Endothelial cell of umbilical vein (primary cell): ENCODE data around the gene TEDC2. TPM values are rescaled to one million over a fixed set of nuclear protein-coding genes. Genes with fewer than 3 reads are reported as not detected.

Source experiments
- BruUV-seq: library from RNA; stranded (reverse); fragments of 400-500 nt; replicated peaks from 2 replicates; lab custom pipeline; 2021; lab: Mats Ljungman, UMichigan
- CTCF ChIA-PET: fragments of 300-600, 350-600 bp; sonication (Branson Sonifier 250); formaldehyde crosslinking; loops from one replicate; lab custom pipeline; 2021; ENCODE audit warnings: antibody characterized with exemption, inconsistent platforms; lab: Charles Lee
- POLR2A ChIA-PET: fragments of 300-600, 350-600 bp; sonication (Branson Sonifier 250); formaldehyde crosslinking; loops from one replicate; lab custom pipeline; 2021; ENCODE audit warnings: antibody characterized with exemption, inconsistent platforms; lab: Charles Lee
- DNase-seq: peaks from one replicate; pipeline ENCODE4 v3.0.0-alpha.2; 2011; ENCODE audit warnings: low read depth, low spot score
- FAIRE-seq: peaks from 2 replicates; lab custom pipeline; 2011; peaks lifted over from hg19 to GRCh38; lab: Jason Lieb, UNC
- H2AFZ ChIP-seq: 2 replicates; pipeline ENCODE4 v1.6.0; 2012; ENCODE audit warnings: low read depth, low read length, control low read depth, inconsistent platforms
- H3K27ac ChIP-seq: 2 replicates; pipeline ENCODE4 v1.5.1; 2011; ENCODE audit warnings: low read depth, mild to moderate bottlenecking, control low read depth, low read length, moderate library complexity; ENCODE audit not compliant: insufficient read depth
- H3K27me3 ChIP-seq, 2 experiments: 2 replicates each; pipeline versions ENCODE4 v1.6.0 to v1.6.1; 2011; ENCODE audit warnings: low read length in 2 of 2, mixed read lengths in 1 of 2; ENCODE audit not compliant: control insufficient read depth in 2 of 2, insufficient read depth in 2 of 2
- H3K36me3 ChIP-seq, 2 experiments: 2 replicates in 1 of 2; 3 replicates in 1 of 2; pipeline ENCODE4 v1.5.1; 2011; ENCODE audit warnings: low read length in 2 of 2, mild to moderate bottlenecking in 1 of 2, moderate library complexity in 1 of 2; ENCODE audit not compliant: control insufficient read depth in 2 of 2, insufficient read depth in 2 of 2; ENCODE audit errors: extremely low read depth in 1 of 2
- H3K4me1 ChIP-seq: 3 replicates; pipeline ENCODE4 v1.5.1; 2011; ENCODE audit warnings: mild to moderate bottlenecking, low read length; ENCODE audit not compliant: control insufficient read depth, insufficient read depth; ENCODE audit errors: extremely low read depth
- H3K4me2 ChIP-seq: 2 replicates; pipeline ENCODE4 v1.6.1; 2011; ENCODE audit warnings: low read length, control low read depth, mixed read lengths; ENCODE audit not compliant: insufficient read depth
- H3K4me3 ChIP-seq, 3 experiments: fragments of 200-600 bp in 1 of 3; sonication (generic), shearing (Covaris generic) in 1 of 3; replicated peaks in 1 of 3; 2 replicates each; pipeline ENCODE4 v1.5.1; 2011 to 2016; ENCODE audit warnings: control low read depth in 3 of 3, low read length in 3 of 3, mild to moderate bottlenecking in 2 of 3, inconsistent platforms in 1 of 3, low read depth in 1 of 3, moderate library complexity in 1 of 3; ENCODE audit not compliant: insufficient read depth in 1 of 3
- H3K79me2 ChIP-seq: 2 replicates; pipeline ENCODE4 v1.6.0; 2012; ENCODE audit warnings: low read length, inconsistent platforms; ENCODE audit not compliant: control insufficient read depth, insufficient read depth
- H3K9ac ChIP-seq: replicated peaks from 2 replicates; pipeline ENCODE3; 2011; ENCODE audit warnings: low read length, control low read depth; ENCODE audit not compliant: insufficient read depth; ENCODE audit errors: extremely low read depth
- H3K9me1 ChIP-seq: replicated peaks from 3 replicates; pipeline ENCODE4 v1.6.0; 2011; ENCODE audit warnings: mild to moderate bottlenecking, low read length; ENCODE audit not compliant: control insufficient read depth, insufficient read depth; ENCODE audit errors: extremely low read depth
- H3K9me3 ChIP-seq: replicated peaks from 2 replicates; pipeline ENCODE4 v1.5.1; 2012; ENCODE audit warnings: low read length, inconsistent platforms; ENCODE audit not compliant: control insufficient read depth, insufficient read depth
- H4K20me1 ChIP-seq: replicated peaks from 2 replicates; pipeline ENCODE3; 2011; ENCODE audit warnings: mild to moderate bottlenecking, low read length; ENCODE audit not compliant: control insufficient read depth, insufficient read depth; ENCODE audit errors: extremely low read depth
- CTCF ChIP-seq, 2 donors: IDR thresholded peaks; 1 replicate in 1 of 2; 2 replicates in 1 of 2; pipeline ENCODE4 v1.5.1; 2011; ENCODE audit warnings: low read length in 2 of 2, mild to moderate bottlenecking in 2 of 2, moderate library complexity in 2 of 2, control low read depth in 1 of 2, inconsistent platforms in 1 of 2, low read depth in 1 of 2; ENCODE audit not compliant: insufficient read depth in 1 of 2; ENCODE audit errors: extremely low read depth in 1 of 2
- EZH2 ChIP-seq: IDR thresholded peaks from 2 replicates; pipeline ENCODE4 v1.6.1; 2012; ENCODE audit warnings: borderline replicate concordance, low read depth, mild to moderate bottlenecking, moderate library complexity, low read length, inconsistent platforms; ENCODE audit not compliant: severe bottlenecking
- FOS ChIP-seq: IDR thresholded peaks from 2 replicates; pipeline ENCODE4 v1.6.1; 2011; ENCODE audit warnings: mild to moderate bottlenecking, low read length, moderate library complexity, borderline replicate concordance; ENCODE audit not compliant: insufficient read depth
- GATA2 ChIP-seq: IDR thresholded peaks from 2 replicates; pipeline ENCODE4 v1.7.0; 2011; ENCODE audit warnings: low read depth, mild to moderate bottlenecking, moderate library complexity, mixed read lengths, low read length; ENCODE audit not compliant: insufficient read length, insufficient read depth
- JUN ChIP-seq: IDR thresholded peaks from 2 replicates; pipeline ENCODE4 v1.6.1; 2011; ENCODE audit warnings: borderline replicate concordance, low read depth; ENCODE audit not compliant: insufficient read length, insufficient read depth
- MAX ChIP-seq: IDR thresholded peaks from 2 replicates; pipeline ENCODE4 v1.6.1; 2011; ENCODE audit not compliant: insufficient read depth, insufficient read length
- MYC ChIP-seq: IDR thresholded peaks from one replicate; pipeline ENCODE4 v1.6.1; 2011; ENCODE audit warnings: mild to moderate bottlenecking, low read depth, low read length
- POLR2A ChIP-seq: IDR thresholded peaks from 2 replicates; pipeline ENCODE4 v1.6.1; 2012; ENCODE audit warnings: low read depth, mild to moderate bottlenecking, control low read depth, low read length
- POLR2AphosphoS5 ChIP-seq: IDR thresholded peaks from 2 replicates; pipeline ENCODE4 v1.6.1; 2012; ENCODE audit warnings: low read depth, mild to moderate bottlenecking, control low read depth, low read length, moderate library complexity; ENCODE audit not compliant: insufficient read depth
- dilution Hi-C: fragments of 300-500 bp; cut with MboI; formaldehyde crosslinking; loops from one replicate; pipeline ENCODE4 v1.15.0; 2019; ENCODE audit warnings: low sequenced_read_pairs; ENCODE audit not compliant: extremely low pct_ligation_motif_present
- intact Hi-C: fragments of 100-400 bp; cut with micrococcal nuclease; formaldehyde crosslinking; loops from one replicate; pipeline ENCODE4 v1.10.0; 2022
- polyA plus RNA-seq, 4 experiments: library from polyadenylated mRNA; depleted of rRNA in 3 of 4; stranded (reverse) in 3 of 4; unstranded in 1 of 4; fragments of >200 nt; gene quantifications; 2 replicates each; pipeline versions ENCODE4 v1.2.1 to v1.2.3, GENCODE V29; 2011 to 2012; ENCODE audit warnings: missing spikeins in 1 of 4
- total RNA-seq: library from RNA; stranded (reverse); gene quantifications from 2 replicates; pipeline ENCODE4 v1.2.3, GENCODE V29; 2021

Gene TEDC2
- total and polyA plus RNA-seq, 2 donors (not counting 3 experiments of a cell fraction or from before 2014, with no cell fraction given): 7.6 to 12.7 TPM

GRCh38 chr16:2422123-2422867, 37.6 kb upstream of the TEDC2 start:
- H3K79me2 ChIP-seq: no peaks in the 10 kb centered on the region
- H3K27me3 ChIP-seq: peaks cover 4 to 5% of the 10 kb centered on the region in 2 experiments
- DNase-seq (no peak), FAIRE-seq (no peak)
- no peaks in the 10 kb centered on the region for H3K4me1 ChIP-seq
- H3K9me3 ChIP-seq: no peaks in the 10 kb centered on the region
- ChIA-PET CTCF (interaction anchor here (1.0 kb wide), 1 partner anchor 82 kb away, joined by 4 read pairs; the partner anchor contains the start of gene ABCA3), POLR2A (no interaction called here)
- no peak overlapping the region for H3K4me3 ChIP-seq
- H3K36me3 ChIP-seq: no peaks in the 10 kb centered on the region
- H3K27ac ChIP-seq: no peak overlapping the region
- no peaks in the 10 kb centered on the region for H4K20me1 ChIP-seq
- no peak overlapping the region for H3K4me2 ChIP-seq
- TF ChIP-seq EZH2 (no peak), JUN (no peak)
- no TSS peak for BruUV-seq
- intact Hi-C loops: loop anchor here (10.0 kb wide), 1 partner anchor 127 kb away; no protein-coding TSS in a partner anchor
- no peak overlapping the region for H3K9ac ChIP-seq
- no peak overlapping the region for H2AFZ ChIP-seq
- H3K9me1 ChIP-seq: no peaks in the 10 kb centered on the region
- dilution Hi-C loops: no loop called here

- DNase-seq: no peak
- Histone ChIP-seq H3K4me3 (no peak overlapping the region), H2AFZ (no peak overlapping the region), H3K36me3 (no peaks in the 10 kb centered on the region), H3K27me3 (peaks cover 4 to 5% of the 10 kb centered on the region in 2 experiments), H3K4me2 (no peak overlapping the region), H3K27ac (no peak overlapping the region), H4K20me1 (no peaks in the 10 kb centered on the region), H3K4me1 (peaks cover 6% of the 10 kb centered on the region), H3K9me3 (no peaks in the 10 kb centered on the region), H3K9ac (no peak overlapping the region), H3K79me2 (peaks cover under 1% of the 10 kb centered on the region), H3K9me1 (no peaks in the 10 kb centered on the region)
- intact Hi-C loops (loop anchor here (10.0 kb wide), 1 partner anchor 130 kb away; no protein-coding TSS in a partner anchor), dilution Hi-C loops (no loop called here)
- no TSS peak for BruUV-seq
- CTCF ChIA-PET: interaction anchor here (0.8 kb wide), 1 partner anchor 84 kb away, joined by 4 read pairs; the partner anchor contains the start of gene ABCA3
- TF ChIP-seq MYC: no peak
- no peak for TF ChIP-seq FOS
- no peak for TF ChIP-seq GATA2
- TF ChIP-seq JUN: no peak
- no peak for TF ChIP-seq EZH2
- TF ChIP-seq CTCF (IDR thresholded peaks at IDR 0.05; ENCODE audit: extremely low read depth in 1 of 2, insufficient read depth in 1 of 2, low read depth in 1 of 2, low read length in 2 of 2): no peak
- TF ChIP-seq MAX: no peak
- no peak for TF ChIP-seq POLR2AphosphoS5
- TF ChIP-seq POLR2A: no peak
- POLR2A ChIA-PET: no interaction called here
- FAIRE-seq: no peak
Observed at GRCh38 chr16:2424061-2425007, 35.6 kb upstream of the TEDC2 start.
